Peyer's patch (tissue), 4 donors: Measurements from ENCODE around the gene PTPRK. TPM values are rescaled to one million over a fixed set of nuclear protein-coding genes. Genes with fewer than 3 reads are reported as not detected.

Source experiments
- DNase-seq, 3 donors: peaks; one replicate each; pipeline ENCODE4 v3.0.0-alpha.2; 2017 to 2019
- H3K27ac ChIP-seq, 4 donors: fragments of 200-600 bp; sonication (generic); one replicate each; pipeline ENCODE4 v1.5.1; 2016 to 2019
- H3K27me3 ChIP-seq, 2 donors: fragments of 200-600 bp; sonication (generic); one replicate each; pipeline ENCODE4 v1.5.1; 2019
- H3K36me3 ChIP-seq, 3 donors: fragments of 200-600 bp; sonication (generic); one replicate each; pipeline ENCODE4 v1.5.1; 2016 to 2019
- H3K4me1 ChIP-seq, 4 donors: fragments of 200-600 bp; sonication (generic); one replicate each; pipeline ENCODE4 v1.5.1; 2016 to 2019
- H3K4me3 ChIP-seq, 4 donors: fragments of 200-600 bp; sonication (generic); 1 replicate in 3 of 4; 2 replicates in 1 of 4; pipeline ENCODE4 v1.5.1; 2016 to 2019; ENCODE audit warnings: mild to moderate bottlenecking in 1 of 4
- H3K9me3 ChIP-seq, 4 donors: fragments of 200-600 bp; sonication (generic); one replicate each; pipeline ENCODE4 v1.5.1; 2016 to 2019; ENCODE audit warnings: mild to moderate bottlenecking in 1 of 4
- CTCF ChIP-seq, 6 experiments: fragments of 450-650 bp in 4 of 6; fragments of 200-600 bp in 2 of 6; sonication (generic) in 1 of 6; IDR thresholded peaks; one replicate each; pipeline ENCODE4 v1.5.1; 2017 to 2019; ENCODE audit warnings: antibody characterized with exemption in 6 of 6, mild to moderate bottlenecking in 3 of 6, moderate library complexity in 1 of 6
- POLR2A ChIP-seq, 2 donors: fragments of 450-650 bp; IDR thresholded peaks; one replicate each; pipeline ENCODE4 v1.5.1; 2017; ENCODE audit warnings: antibody characterized with exemption in 2 of 2, mild to moderate bottlenecking in 2 of 2, moderate library complexity in 2 of 2
- total RNA-seq, 4 donors: library from RNA; depleted of rRNA; stranded (reverse); fragments of >200 nt; gene quantifications; one replicate each; pipeline ENCODE4 v1.1.0, GENCODE V29; 2016

PTPRK gene
- total RNA-seq, 4 donors from 2014 or later: 109 to 192 (median 153) TPM

GRCh38 chr6:128339635-128340450 lies 180.6 kb downstream of the PTPRK start:
- H3K36me3 ChIP-seq: no peaks in the 10 kb centered on the region
- no peak overlapping the region for H3K27ac ChIP-seq
- TF ChIP-seq POLR2A (IDR thresholded peaks at IDR 0.05): no peak
- no peak for TF ChIP-seq CTCF (IDR thresholded peaks at IDR 0.05)
- H3K4me3 ChIP-seq: no peak overlapping the region
- H3K9me3 ChIP-seq: no peaks in the 10 kb centered on the region
- DNase-seq: no peak
- H3K4me1 ChIP-seq: peaks cover 0 to 15% (median 0%) of the 10 kb centered on the region in 4 donors
- H3K27me3 ChIP-seq: no peaks in the 10 kb centered on the region

DNA sequence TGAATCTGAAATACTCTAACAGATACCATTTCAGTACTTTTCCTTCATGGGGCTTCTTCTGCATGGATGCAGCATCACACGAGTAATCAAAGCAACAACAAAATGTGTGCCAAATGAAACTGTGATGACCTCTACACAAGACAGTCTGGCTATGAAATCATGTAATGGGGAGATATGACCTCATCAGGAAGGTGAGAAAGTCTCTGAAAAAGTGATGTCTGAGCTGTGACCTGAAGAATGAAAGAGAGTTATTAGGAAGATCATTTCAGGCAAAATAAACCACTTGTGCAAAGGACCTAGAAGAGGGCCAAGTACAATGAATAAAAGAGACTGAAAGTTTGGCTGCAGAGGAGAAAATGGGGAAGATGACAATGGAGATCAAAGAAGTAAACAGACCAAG lies 182.8 kb downstream of the PTPRK start:
- H3K36me3 ChIP-seq: no peaks in the 10 kb centered on the region
- H3K27me3 ChIP-seq: no peaks in the 10 kb centered on the region
- H3K4me1 ChIP-seq: peaks cover 0 to 15% (median 0%) of the 10 kb centered on the region in 4 donors
- no peak for TF ChIP-seq CTCF (IDR thresholded peaks at IDR 0.05)
- TF ChIP-seq POLR2A (IDR thresholded peaks at IDR 0.05): no peak
- no peaks in the 10 kb centered on the region for H3K9me3 ChIP-seq
- H3K4me3 ChIP-seq: no peak overlapping the region
- H3K27ac ChIP-seq: no peak overlapping the region
- no peak for DNase-seq

GRCh38 chr6:128336436-128337095 lies 183.8 kb downstream of the PTPRK start:
- DNase-seq: no peak
- Histone ChIP-seq H3K9me3 (no peaks in the 10 kb centered on the region), H3K4me1 (peaks cover 0 to 15% (median 0%) of the 10 kb centered on the region in 4 donors), H3K36me3 (no peaks in the 10 kb centered on the region), H3K27me3 (no peaks in the 10 kb centered on the region), H3K27ac (no peak overlapping the region), H3K4me3 (no peak overlapping the region)
- TF ChIP-seq CTCF (IDR thresholded peaks at IDR 0.05) (no peak), POLR2A (IDR thresholded peaks at IDR 0.05) (no peak)

DNA sequence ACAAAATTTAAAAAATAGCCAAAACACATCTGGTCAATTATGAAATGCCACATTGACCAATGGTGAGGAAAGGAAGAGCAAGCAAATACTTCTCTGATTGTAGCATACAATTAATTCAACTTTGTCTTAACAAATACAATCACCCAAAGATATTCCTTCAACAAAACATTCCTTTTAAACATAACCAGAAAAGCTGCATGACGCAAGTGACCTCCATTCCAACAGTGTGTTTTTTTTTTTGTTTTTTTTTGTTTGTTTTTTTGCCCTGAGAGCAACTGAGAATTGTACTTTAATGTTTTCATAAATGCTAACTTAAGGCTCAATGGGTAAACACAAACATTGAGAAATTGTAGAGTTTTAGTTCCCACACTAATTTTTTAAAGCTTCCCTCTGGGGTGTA lies 184.4 kb downstream of the PTPRK start:
- Histone ChIP-seq H3K4me1 (peaks cover 0 to 15% (median 0%) of the 10 kb centered on the region in 4 donors), H3K27ac (no peak overlapping the region)
- TF ChIP-seq CTCF (IDR thresholded peaks at IDR 0.05) (no peak), POLR2A (IDR thresholded peaks at IDR 0.05) (no peak)

DNA sequence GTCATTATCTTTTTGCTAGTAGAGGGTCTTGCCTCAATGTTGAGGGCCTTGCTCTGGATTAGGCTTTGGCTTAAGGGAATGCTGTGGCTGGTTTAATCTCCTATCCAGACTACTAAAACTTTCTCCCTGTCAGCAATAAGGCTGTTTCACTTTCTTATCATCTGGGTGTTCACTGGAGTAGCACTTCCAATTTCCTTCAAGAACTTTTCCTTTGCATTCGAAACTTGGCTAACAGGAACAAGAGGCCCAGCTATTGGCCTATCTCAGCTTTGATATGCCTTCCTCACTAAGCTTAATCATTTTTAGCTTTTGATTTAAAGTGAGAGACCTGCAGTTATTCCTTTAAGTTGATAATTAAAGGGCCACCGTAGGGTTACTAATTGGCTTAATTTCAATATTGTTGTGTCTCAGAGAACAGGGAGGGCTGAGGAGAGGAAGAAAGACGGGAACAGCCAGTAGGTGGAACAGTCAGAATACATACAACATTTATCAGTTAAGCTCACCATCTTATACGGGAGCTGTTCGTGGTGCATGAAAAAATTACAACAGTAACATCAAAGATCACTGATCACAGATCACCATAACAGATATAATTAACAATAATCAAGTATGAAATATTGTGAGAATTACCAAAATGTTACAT lies 186.7 kb downstream of the PTPRK start:
- Histone ChIP-seq H3K4me3 (no peak overlapping the region), H3K27me3 (no peaks in the 10 kb centered on the region), H3K4me1 (peaks cover 0 to 4% (median 0%) of the 10 kb centered on the region in 4 donors), H3K27ac (peak overlapping the region in 1 of 4 donors; percentile 32), H3K36me3 (no peaks in the 10 kb centered on the region), H3K9me3 (no peaks in the 10 kb centered on the region)
- DNase-seq: no peak
- peak in 3 of 6 experiments; percentile 32 to 46 (median 35) for TF ChIP-seq CTCF (IDR thresholded peaks at IDR 0.05)
- no peak for TF ChIP-seq POLR2A (IDR thresholded peaks at IDR 0.05)

More for the DNA sequence above, 184.4 kb downstream of the PTPRK start:
- Histone ChIP-seq H3K9me3 (no peaks in the 10 kb centered on the region), H3K36me3 (no peaks in the 10 kb centered on the region), H3K4me3 (no peak overlapping the region), H3K27me3 (no peaks in the 10 kb centered on the region)
- no peak for DNase-seq
